GM21423 (cell line): ENCODE data around the gene ARHGAP8.
"Not testable (repeated sequence)": the region's sequence is repeated elsewhere in the genome, so short reads cannot be mapped to it uniquely, and the experiment has no call there.

Experiments used
- ATAC-seq: cut with Tn5 transposase; IDR thresholded peaks from one replicate; pipeline ENCODE4 v1.9.1; 2021; ENCODE audit warnings: mild to moderate bottlenecking, moderate library complexity; ENCODE audit not compliant: unreplicated experiment

Gene ARHGAP8

DNA sequence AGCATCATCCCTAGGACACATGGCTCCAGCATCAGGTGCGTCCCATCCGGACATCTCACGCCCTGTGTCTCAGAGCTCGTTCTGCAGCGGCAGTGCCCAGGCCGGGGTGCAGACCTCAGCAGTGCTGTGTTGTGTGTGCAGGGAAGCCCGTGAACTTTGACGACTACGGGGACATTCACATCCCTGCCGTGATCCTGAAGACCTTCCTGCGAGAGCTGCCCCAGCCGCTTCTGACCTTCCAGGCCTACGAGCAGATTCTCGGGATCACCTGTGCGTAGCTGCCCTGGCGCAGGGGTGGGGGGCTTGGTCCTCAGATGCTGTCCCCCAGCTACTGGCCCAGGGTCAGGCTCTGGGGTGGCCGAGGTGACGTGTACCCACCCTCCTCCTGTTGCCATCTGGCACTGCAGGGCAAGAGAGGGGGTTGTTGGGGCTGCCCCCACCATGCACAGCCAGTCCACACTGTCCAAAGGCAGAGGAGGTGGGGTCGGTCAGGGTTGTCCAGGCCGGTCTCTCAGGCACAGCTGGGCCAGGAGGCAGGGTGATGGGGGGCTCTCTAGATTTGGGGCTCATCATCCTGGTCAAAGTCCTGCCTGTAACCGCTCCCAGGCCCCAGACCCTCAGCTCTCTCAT, 96.5 kb downstream of the ARHGAP8 start:
- no peak for ATAC-seq

DNA sequence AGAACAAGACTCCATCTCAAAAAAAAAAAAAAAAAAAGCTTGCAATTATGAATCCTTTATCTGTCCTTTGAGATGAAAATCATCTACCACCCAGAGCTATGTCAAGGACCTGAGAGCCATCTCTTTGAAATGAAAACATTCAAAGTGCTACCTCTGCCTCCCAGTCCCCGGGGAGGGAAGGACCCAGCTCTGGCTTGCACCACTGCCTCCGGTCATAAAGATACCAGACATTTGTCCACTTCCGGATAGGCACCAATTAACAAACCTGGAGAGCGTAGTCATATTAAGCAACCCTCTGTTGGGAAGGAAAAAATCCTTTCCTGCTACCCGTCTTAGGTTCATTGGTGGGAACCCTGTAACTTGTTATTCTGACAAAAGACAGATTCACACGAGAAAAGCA, 98.6 kb downstream of the ARHGAP8 start:
- ATAC-seq: no peak

DNA sequence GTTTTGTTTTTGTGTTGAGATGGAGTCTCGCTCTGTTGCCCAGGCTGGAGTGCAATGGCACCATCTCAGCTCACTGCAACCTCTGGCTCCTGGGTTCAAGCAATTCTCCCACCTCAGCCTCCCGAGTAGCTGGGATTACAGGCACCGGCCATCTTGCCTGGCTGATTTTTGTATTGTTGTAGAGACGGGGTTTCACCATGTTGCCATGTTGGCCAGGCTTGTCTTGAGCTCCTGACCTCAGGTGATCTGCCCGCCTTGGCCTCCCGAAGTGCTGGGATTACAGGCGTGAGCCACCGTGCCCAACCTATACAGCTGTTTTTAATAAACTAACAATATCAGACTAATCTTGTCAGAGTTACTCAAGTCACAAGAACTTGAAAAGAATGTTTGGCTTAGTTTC, 102.3 kb downstream of the ARHGAP8 start:
- ATAC-seq: not testable (repeated sequence)

GRCh38 chr22:44855855-44856254, 103.5 kb downstream of the ARHGAP8 start:
- no peak for ATAC-seq

DNA sequence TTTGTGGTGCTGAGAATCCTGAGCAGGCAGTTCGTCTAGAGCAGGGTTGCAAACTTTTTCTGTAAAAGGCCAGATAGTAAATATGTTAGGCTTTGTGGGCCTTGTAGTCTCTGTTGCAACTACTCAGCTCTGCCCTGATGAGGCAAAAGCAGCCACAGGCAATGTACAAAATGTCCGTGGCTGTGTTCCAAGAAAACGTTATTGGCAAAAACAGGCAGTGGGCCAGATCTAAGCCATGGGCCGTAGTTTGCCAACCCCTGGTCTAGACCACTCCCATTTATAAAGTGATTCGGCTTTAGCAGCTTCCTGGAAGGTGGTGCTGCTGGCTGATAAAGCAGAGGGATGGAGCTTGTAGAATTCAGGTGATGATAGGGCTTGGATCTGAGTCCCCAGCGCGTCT, 106.4 kb downstream of the ARHGAP8 start:
- ATAC-seq: not testable (repeated sequence)

DNA sequence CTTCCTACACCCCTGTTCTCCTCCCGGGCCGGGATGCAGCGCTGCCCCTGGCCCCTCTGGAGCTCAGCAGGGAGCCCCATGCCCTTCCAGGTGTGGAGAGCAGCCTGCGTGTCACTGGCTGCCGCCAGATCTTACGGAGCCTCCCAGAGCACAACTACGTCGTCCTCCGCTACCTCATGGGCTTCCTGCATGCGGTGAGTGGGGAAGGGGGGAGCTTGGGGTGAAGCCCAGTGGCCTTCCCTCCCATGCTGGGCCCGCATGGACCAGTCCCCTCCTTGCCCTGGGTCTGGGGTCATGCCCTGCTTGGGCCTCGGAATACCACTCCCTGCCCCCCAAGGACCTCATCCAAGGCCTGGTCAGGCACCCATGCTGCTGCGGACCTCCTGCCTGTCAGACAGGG, 107.3 kb downstream of the ARHGAP8 start:
- ATAC-seq: no peak

GRCh38 chr22:44860311-44860710, 107.9 kb downstream of the ARHGAP8 start:
- no peak for ATAC-seq

GRCh38 chr22:44861245-44861644, 108.9 kb downstream of the ARHGAP8 start:
- no peak for ATAC-seq

GRCh38 chr22:44862281-44862680, 109.9 kb downstream of the ARHGAP8 start:
- ATAC-seq: no peak

DNA sequence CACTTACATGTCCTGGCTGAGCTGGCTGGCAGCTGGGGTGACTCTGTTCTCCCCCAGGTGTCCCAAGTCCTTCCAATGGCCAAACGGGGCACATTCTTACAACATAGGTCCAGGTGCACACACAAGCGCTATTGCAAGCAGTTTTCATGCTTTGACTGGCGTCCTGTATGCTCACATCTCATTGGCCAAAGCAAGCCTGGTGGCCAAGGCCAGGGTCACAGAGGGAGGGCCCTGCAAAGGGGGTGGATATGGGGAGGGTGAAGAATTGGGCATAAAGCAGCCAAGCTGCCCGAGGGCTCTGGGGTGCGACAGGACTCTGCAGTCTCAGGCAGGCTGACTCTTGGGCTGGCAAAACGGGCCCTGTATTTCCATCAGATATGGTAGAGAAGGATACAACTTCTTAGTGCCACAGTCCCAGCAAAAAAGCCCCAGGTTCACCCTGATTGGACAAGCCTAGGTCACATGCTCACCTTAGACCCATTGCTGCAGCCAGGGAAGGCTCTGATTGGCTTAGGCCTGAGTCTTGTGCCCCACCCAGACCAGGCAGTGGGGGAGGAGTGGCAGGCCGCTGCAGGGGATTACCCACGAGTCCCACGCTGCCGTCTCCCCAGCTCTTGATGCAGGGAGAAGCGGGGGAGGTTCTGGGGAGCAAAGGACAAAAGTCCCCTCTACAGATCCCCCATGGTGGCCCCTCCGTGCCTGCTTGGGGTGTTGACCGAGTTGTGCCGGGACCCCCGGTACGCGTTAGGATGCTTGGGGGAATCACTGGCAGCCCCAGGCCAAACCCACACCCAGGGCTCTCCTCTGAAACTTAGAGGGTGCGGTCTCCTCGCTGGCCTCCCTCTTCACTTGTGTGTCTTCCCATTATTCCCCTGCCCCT, 110.8 kb downstream of the ARHGAP8 start:
- no peak for ATAC-seq

DNA sequence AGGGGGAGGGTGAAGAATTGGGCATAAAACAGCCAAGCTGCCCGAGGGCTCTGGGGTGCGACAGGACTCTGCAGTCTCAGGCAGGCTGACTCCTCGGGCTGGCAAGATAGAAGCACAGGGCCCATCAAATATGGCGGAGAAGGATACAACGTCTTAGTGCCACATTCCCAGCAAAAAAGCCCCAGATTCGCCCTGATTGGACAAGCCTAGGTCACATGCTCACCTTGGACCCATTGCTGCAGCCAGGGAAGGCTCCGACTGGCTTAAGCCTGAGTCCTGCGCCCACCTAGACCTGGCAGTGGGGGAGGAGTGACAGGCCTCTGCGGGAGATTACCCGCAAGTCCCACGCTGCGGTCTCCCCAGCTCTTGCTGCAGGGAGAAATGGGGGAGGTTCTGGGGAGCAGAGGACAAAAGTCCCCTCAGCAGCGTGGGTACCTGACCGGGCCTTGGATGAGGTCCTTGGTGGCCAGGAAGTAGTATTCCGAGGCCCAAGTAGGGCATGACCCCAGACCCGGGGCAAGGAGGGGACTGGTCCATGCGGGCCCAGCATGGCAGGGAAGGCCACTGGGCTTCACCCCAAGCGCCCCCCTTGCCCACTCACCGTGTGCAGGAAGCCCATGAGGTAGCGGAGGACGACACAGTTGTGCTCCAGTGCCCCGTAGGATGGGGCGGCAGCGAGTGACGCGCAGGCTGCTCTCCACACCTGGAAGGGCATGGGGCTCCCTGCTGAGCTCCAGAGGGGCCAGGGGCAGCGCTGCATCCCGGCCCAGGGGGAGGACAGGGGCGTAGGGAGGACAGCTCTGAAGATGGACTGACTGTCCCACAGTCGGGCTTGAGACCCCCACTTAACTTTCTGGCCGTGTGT, 113.0 kb downstream of the ARHGAP8 start:
- ATAC-seq: no peak

GRCh38 chr22:44869196-44869595, 116.8 kb downstream of the ARHGAP8 start:
- ATAC-seq: no peak

DNA sequence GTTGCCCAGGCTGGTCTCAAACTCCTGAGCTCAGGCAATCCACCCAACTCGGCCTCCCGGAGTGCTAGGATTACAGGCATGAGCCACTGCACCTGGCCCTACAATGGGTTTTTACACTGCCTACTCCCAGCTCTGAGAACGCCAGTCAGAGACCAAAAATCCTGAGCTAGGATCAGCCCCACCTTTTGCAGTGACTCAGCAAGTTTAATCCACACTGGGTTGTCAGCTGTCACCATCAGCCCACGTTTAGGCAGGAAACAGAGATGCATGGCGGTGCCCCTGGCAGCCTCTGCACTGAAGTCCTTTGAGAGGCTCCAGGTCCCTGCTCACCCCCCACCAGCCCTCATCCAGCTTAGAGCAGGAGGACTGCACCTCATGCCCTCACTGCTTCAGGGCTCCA, 117.6 kb downstream of the ARHGAP8 start:
- ATAC-seq: no peak

- ATAC-seq: no peak
These were observed 119.4 kb downstream of the ARHGAP8 start for GRCh38 chr22:44871782-44872181.

DNA sequence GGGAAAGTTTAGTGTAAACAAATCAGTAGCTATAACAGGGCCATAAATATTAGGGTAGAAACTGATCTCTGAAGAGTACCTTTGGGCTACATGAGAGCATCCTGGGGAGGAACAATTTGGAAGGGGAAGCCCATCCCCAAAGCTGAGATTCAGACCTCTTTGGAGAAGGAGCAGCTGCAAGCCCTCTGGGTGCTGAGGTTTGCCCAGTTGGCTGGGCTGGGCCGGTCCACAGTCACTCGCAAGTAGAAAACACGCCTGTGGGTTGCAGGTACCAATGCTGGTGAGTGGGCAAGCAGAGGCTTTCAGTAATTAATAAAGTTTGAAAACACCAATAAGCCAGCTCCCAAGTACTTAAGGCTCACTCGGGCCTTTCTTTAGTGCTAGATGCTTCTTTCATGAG, 124.5 kb downstream of the ARHGAP8 start:
- ATAC-seq: no peak

GRCh38 chr22:44878483-44879300, 126.3 kb downstream of the ARHGAP8 start:
- ATAC-seq: no peak

GRCh38 chr22:44879301-44879680, 126.9 kb downstream of the ARHGAP8 start:
- no peak for ATAC-seq

DNA sequence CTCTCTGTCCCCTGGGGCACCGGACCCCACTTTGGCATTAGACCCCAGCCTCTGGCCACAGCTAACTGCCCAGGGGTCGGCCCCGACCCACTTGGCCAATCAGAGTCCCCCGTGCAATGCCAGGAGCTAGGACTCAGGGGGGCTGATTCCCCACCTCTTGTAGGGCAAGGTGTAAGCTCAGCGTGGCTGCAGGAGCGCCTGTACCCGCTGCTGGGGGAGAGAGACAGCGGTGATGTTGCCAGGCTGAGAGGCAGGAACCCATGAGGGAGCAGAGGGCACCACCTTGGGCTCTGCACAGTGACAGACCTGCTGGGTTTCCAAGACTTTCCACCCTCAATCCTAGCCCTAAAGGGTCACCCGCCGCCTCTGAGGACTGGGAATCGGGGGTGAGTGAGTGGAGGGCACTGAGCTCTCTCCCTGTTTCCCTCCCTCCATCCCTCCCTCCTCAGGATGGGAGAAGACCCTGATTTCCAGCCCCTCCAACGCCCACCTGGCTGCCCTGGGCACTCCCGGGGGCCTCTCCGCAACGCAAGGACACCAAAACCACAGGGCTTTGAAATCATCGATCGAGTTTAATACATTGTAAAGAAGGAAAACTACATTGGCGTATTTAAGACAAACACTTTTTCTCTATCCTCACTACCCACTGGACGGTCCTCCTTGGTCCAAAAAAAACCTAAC, 128.4 kb downstream of the ARHGAP8 start:
- no peak for ATAC-seq

DNA sequence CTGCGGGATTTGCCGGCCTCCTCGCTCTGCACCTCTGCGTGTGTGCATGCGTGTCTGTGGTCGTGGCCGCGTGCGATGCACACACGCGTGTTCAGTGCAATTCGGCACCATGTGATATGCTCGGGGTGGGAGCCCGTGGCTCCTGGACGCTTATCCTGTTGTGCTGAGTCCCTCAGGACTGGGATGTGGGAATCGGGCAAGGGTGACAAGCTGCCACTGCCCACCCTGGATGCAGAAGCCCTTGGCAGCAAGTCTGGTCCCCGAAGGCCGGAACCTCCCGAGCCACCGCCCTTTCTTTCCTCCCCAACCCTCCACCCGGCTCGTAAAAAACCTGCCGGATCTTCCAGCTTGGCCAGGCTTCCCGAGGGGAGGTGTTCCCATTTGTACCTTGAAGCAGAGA, 129.2 kb downstream of the ARHGAP8 start:
- no peak for ATAC-seq
